DMS79 treated with DMSO at 0.1 percent for 48 hours (cell line): ENCODE measurements around the gene ZSCAN5B.
"Not testable (repeated sequence)": the region's sequence is repeated elsewhere in the genome, so short reads cannot be mapped to it uniquely, and the experiment has no call there.

Experiments used
- DNase-seq: peaks from one replicate; lab custom pipeline; 2025; lab: John Stamatoyannopoulos, UW

The ZSCAN5B gene, protein sequence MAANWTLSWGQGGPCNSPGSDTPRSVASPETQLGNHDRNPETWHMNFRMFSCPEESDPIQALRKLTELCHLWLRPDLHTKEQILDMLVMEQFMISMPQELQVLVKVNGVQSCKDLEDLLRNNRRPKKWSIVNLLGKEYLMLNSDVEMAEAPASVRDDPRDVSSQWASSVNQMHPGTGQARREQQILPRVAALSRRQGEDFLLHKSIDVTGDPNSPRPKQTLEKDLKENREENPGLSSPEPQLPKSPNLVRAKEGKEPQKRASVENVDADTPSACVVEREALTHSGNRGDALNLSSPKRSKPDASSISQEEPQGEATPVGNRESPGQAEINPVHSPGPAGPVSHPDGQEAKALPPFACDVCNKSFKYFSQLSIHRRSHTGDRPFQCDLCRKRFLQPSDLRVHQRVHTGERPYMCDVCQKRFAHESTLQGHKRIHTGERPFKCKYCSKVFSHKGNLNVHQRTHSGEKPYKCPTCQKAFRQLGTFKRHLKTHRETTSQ

DNA sequence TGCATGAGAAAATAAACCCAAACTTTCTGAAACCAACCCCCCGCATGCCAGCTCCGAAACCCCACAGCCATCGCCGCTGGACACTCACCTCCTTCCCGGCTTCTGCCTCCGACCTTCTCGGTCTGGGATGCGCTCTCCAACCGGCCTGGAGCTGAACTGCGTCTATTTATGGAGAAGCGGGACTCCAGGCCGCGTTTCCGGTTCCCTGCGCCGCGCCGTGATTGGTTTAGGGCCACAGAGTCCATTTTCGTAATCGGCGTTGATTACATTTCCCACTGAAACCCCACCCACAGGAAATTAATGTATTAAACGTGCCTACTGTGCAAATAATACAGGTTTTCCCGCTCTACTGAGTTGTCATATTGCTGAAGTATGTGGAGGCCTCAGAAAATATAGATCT is at the start of gene ZSCAN5B:
Gene ZSCAN5B, minus strand, starts transcription at position 138 of the 400 bp plus-strand sequence. CDS start 4,731 bp downstream, outside the sequence.
- not testable (repeated sequence) for DNase-seq

DNA sequence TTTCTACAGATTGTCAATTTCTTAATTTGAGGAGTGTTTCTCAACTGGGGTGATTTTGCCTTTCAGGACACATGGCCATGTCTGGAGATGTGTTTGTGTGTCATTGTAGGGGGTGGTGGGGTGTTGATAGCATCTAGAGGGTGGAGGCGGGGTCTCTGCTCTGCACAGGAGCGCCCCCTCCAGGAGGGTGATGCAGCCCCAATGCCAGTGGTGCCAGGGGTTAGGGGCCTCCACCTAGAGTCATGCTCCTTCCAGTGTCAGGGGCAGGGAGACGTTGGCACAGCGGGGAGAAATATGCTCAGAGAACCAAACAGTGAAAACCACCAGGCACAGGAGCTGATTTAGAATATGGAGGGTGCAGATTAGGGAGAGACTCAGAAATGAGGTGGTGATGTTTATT is 48.2 kb upstream of the ZSCAN5B start:
- not testable (repeated sequence) for DNase-seq

DNA sequence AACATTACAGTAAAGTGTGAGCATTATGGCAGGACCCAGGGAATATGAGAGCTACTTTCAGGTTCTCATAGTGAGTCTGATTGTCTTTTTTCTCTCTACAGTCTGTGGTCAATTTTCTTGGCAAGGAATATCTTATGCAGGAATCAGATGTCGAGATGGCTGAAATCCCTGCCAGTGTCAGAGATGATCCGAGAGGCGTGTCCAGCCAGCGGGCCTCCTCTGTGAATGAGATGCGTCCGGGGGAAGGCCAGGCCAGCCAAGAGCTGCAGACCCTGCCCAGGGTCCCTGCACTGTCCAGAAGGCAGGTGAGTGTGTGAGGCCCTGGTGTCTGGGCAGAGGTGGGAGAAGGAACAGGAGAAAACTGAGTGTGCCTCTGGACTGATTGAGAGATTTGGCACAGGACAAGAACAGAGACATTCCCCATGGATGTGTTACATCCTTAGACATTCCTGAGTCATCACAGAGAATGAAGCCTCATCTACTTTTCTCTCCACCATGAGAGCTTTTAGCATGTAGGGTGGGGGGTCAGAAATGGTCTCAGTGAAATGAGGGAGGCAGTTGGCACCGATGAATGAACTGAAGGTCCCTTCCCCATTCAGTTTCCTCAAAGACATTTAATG is 47.6 kb upstream of the ZSCAN5B start:
- no peak for DNase-seq

DNA sequence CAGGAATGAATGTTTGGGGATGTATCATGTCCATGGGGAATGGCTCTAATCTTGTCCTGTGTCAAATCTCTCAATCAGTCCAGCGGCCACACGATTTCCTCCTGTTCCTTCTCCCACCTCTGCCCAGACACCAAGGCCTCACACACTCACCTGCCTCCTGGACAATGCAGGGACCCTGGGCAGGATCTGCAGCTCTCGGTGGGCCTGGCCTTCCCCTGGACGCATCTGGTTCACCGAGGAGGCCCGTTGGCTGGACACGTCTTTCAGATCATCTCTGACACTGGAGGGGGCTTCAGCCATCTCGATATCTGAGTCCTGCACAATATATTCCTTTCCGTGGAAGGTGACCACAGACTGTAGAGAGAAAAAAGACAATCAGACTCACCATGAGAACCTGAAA is 25.9 kb upstream of the ZSCAN5B start:
- no peak for DNase-seq

DNA sequence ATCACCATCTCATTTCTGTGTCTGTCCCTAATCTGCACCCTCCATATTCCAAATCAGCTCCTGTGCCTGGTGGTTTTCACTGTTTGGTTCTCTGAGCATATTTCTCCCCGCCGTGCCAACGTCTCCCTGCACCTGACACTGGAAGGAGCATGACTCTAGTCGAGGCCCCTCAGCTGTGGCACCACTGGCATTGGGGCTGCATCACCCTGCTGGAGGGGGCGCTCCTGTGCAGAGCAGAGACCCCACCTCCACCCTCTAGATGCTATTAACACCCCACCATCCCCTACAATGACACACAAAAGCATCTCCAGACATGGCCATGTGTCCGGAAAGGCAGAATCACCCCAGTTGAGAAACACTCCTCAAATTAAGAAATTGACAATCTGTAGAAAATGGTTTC is 25.3 kb upstream of the ZSCAN5B start:
- no peak for DNase-seq

DNA sequence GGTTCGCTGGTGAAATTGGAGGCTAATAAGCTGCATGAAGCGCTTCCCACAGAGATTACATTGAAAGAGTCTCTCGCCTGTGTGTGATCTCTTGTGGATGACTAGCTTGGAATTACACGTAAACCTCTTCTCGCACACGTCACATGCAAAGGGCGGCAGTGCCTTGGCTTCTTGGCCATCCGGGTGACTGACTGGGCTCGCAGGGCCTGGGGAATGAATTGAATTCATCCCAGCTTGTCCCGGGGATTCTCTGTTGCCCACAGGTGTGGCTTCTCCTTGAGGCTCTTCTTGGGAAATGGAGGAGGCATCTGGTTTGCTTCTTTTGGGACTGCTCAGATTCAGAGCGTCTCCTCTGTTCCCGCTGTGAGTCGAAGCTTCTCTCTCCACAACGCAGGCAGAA is 24.3 kb upstream of the ZSCAN5B start:
- DNase-seq, result no peak

DNA sequence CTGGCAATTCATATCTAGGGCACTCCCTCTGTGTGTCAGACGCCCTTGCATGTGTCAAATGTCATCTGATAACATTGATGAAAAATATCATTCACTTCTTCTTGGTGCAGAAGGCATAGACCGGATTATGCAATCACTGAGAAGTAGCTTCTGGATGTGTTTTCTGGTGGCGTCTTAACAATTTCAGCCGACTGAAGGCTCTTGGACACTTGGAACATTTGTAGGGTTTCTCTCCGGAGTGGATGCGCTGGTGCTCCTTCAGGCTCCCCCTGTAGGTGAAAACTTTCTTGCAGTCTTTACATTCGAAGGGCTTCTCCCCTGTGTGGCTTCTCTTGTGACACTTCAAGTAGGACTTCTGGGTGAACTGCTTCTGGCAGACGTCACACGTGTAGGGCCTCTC is 23.9 kb upstream of the ZSCAN5B start:
- DNase-seq, result not testable (repeated sequence)

DNA sequence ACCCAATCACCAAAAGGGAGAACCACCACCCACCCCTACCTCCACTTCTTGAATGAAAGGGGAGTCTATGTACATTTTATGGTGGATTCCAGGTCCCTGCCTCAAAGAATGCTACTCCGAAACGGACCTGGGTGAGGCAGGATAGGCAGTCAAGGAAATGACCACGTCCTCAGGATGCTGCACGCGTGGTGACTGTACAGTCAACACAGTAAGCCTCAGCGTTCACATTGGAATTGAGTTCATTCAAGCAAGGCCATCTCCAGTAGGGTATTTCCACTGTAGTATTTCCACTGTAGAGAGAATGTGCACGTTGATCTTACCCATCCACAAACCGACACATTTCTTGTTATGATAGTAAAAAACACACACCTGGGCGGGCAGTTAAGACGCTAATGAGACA is 21.4 kb upstream of the ZSCAN5B start:
- DNase-seq, result no peak

DNA sequence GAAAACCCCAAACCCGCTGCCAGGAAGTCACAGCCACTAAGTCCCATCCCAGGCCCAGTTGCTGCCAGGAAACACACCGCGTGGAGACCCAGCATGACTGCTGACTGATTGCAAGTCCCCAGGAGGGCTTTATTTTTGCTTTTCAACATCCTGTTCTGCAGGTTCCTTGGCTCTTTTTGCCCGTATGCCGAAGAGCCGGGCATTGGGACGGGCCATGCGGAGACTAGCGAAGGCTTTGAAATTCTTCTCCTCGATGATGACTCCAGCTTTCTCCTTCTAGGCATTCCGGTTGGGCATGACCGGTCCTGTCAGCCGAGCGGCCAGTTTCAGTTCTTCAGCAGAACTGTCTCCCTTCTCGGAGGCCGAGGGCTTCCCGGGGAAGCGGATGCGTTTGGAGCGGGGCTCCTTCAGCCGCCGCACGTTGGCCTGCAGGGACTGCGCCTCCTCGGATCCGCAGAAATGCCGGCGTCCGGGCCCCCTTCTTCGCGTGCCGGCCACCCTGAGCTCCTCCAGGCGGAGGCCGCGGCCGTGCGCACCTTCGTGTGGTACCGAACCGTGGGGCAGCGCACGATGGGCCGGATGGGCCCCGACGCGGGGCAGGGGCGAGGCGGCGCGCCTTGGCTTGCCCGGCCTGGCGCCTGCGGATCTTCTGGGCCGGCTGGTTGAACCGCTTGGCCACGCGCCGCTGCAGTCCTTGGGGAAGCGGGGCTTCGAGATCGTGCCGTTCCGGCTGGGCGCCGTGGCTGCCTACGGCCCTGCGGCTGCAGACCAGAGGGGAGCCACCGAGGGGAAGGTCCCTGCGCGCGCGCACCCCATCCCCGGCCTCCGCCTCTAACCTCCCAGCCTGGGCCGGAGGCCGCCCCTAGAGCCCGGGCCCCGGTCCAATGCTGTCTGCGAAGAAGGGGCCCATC is 19.7 kb upstream of the ZSCAN5B start:
- DNase-seq, result no peak

DNA sequence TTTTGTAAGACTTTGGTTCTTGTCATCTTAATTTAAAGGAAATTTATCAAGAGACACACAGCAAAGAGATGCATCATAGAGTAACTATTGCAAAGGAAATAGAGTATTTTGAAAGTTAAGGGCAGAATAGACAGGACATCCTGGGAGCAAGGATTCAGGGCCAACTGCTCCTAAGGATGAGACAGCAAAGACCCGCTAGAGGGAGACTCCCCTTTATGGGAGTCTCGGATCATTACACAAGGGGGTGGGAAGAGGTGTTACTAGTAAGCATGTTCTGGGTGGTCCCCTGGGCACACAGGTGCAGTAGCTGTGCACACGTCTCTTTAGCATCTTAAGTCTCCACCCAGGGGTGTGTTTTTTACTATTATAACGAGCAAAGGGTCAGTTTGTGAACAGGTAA is 14.1 kb upstream of the ZSCAN5B start:
- no peak for DNase-seq

DNA sequence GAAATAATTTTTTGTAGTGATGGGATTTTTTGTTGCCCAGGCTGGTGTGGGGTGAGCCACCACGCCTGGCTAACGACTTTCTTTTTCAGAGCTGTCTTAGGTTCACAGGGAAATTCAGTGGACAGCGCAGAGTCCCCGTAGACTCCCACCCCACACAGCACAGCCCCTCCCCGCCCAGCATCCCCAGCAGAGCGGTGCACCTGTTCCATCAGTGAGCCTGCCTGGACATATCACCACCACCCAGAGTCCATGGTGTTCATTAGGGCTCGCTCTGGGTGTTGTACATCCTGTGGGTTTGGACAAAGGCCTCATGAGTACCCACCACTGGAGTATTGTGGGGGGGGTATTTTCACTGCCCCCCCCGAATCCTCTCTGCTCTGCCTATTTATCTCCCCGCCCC is 12.5 kb upstream of the ZSCAN5B start:
- not testable (repeated sequence) for DNase-seq

DNA sequence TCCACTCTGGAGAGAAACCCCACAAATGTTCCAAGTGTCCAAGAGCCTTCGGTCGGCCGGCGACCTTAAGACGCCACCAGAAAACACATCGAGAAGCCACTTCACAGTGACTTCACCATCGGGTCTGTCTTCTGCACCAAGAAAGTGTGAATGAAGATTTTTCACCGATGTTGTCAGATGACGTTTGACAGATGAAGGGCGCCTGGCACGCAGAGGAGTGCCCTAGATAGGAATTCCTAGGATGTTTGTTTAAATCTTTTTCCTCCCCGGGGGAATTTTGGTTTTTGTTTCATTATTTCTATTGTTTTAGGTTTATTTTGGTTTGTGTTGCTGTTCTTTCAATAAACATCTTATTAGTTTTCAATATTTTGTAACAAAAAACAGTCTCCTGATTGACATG is 11.5 kb upstream of the ZSCAN5B start:
- DNase-seq, result no peak

DNA sequence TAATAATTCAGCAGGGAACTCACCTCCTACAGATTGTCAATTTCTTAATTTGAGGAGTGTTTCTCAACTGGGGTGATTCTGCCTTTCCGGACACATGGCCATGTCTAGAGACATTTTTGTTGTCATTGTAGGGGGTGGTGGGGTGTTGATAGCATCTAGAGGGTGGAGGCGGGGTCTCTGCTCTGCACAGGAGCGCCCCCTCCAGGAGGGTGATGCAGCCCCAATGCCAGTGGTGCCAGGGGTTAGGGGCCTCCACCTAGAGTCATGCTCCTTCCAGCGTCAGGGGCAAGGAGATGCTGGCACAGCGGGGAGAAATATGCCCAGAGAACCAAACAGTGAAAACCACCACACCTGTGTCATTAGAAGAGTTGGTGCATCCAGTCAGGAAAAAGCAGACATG is 10.0 kb upstream of the ZSCAN5B start:
- not testable (repeated sequence) for DNase-seq

DNA sequence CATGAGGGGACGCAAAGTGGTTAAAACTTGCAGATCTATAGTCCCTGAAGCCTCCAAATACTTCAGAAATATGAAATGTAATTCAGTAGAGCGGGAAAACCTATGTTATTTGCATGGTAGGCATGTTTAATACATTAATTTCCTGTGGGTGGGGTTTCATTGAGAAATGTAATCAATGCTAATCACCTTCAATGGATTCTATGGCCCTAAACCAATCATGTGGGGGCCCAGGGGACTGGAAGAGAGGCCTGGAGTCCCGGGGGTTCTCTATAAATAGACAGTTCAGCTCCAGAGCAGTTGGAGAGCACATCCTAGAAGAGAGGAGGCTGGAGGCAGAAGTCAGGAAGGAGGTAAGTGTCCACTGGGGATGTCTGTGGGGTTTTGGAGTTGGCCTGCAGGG is 4.4 kb upstream of the ZSCAN5B start, which contains the start of gene ZSCAN5C:
Gene ZSCAN5C, plus strand, starts transcription at position 301 of the 400 bp plus-strand sequence. CDS start 3,641 bp downstream, outside the sequence.
- DNase-seq, result no peak

DNA sequence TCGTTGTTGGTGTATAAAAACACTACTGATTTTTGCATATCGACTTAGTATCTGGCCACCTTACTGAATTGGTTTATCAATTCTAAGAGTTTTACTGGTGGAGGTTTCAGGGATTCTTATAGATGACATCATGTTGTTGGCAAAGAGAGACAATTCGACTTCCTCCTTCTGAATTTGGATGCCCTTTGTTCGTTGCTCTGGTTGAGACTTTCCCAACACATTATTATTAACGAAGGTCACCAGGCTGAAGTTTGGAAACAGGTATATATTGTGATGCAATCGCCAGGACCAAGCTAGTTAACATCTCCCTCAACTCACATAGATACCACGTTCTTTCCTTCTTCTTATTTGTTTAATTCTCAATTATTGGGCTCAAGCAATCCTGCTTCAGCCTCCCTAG is 2.1 kb upstream of the ZSCAN5B start:
- DNase-seq, result no peak

DNA sequence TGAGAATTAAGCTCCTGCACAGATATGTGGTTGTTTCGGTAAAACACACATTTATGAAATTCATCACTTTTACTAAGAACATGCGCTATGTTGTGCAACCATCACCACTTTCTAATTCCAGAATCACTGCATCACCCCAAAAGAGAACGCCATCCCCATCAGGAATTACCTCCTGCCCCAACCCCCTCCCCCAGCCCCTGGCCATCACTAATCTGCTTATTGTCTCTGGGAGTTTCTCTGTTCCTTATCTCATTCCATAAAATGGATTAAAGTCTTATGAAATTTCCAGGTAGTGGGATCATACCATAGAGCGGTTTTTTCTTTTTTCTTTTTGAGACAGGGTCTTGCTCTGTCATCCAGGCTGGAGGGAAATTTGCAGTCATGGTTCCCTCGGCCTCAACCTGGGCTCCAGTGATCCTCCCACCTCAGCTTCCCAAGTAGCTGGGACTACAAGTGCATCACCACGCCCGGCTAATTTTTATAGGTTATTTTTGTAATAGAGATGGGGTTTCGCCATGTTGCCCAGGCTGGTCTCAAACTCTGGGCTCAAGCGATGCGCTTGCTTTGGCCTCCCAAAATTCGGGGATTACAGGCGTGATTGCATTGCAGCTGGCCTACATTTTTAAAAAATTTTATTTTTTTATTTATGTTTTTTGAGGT is 3.5 kb downstream of the ZSCAN5B start:
- no peak for DNase-seq

DNA sequence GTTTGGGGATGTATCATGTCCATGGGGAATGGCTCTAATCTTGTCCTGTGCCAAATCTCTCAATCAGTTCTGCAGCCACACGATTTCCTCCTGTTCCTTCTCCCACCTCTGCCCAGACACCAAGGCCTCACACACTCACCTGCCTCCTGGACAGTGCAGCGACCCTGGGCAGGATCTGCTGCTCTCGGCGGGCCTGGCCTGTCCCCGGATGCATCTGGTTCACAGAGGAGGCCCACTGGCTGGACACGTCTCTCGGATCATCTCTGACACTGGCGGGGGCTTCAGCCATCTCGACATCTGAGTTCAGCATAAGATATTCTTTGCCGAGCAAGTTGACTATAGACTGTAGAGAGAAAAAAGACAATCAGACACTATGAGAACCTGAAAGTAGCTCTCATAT is 5.9 kb downstream of the ZSCAN5B start:
- DNase-seq, result no peak

DNA sequence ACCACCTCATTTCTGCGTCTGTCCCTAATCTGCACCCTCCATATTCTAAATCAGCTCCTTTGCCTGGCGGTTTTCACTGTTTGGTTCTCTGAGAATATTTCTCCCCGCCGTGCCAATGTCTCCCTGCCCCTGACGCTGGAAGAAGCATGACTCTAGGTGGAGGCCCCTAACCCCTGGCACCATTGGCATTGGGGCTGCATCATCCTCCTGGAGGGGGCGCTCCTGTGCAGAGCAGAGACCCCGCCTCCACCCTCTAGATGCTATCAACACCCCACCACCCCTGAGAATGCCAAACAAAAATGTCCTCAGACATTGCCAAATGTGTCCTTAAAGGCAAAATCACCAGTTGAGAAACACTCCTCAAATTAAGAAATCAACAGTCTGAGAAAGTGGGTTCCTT is 6.5 kb downstream of the ZSCAN5B start:
- no peak for DNase-seq

DNA sequence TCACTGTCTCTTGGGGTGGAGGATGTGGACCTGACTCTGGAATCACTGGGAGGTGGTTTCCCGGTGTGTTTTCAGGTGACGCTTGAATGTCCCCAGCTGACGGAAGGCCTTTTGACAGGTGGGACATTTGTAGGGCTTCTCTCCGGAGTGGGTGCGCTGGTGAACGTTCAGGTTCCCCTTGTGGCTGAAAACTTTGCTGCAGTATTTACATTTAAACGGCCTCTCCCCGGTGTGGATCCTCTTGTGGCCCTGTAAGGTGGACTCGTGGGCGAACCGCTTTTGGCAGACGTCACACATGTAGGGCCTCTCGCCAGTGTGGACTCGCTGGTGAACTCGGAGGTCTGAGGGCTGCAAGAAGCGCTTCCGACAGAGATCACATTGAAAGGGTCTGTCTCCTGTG is 7.8 kb downstream of the ZSCAN5B start:
- no peak for DNase-seq

DNA sequence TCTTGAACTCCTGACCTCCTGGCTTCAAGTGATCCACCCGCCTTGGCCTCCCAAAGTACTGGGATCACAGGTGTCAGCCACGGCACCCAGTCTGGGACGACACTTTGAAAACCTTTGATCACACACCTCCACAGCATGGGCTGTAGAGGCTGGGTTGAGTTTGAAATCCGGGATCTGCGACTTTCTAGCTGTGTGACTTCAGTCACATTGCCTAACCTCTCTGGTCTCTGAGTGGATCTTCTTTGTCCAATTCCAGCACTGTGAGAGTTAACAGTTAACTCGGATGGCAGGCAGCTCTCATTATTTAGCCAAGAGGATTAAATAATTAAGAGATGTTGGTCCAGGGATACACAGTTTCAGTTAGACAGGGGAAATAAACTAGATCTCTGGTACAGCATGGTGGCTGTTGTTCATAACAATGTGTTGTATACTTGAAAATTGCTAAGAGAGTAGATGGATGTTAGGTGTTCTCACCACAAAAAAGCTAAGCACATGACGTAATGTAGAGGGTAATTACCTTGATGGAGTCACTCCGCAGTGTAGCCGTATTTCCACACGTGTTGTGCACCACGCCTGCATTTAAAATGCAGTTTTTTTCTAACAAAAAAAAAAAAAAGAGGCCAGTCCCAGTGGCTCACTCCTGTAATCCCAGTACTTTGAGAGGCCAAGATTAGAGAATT is 19.9 kb downstream of the ZSCAN5B start:
- DNase-seq, result no peak

DNA sequence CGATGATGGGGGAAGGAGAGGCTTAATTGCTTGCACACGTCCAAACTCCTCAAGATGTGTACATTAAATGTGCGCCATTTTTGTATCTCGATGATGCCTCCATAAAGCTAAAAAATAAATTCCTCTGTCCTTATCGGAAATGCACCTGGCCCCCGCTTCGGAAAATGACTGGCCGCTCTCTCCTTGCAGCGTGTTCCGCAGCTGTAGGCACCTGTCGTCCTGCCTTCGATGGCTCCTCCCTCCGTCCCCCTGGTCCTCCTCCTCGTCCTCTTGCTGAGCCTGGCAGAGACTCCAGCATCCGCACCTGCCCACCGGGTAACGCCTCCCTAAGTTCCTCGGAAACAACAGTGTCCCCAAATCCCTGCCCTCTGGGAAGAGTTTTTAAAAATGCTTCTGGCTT is 20.7 kb downstream of the ZSCAN5B start:
- no peak for DNase-seq
